Cerebellar cortex (tissue), 1 donor: ENCODE data around the gene RCOR1.
A peak's percentile ranks its signal among the peaks of the same experiment; 100 is the strongest.
"Not testable (repeated sequence)": the region's sequence is repeated elsewhere in the genome, so short reads cannot be mapped to it uniquely, and the experiment has no call there.

Experiments
- DNase-seq: peaks from one replicate; pipeline ENCODE4 v3.0.0-alpha.2; 2015; ENCODE audit warnings: low spot score

Gene RCOR1

GRCh38 chr14:102751088-102751487 lies 158.6 kb downstream of the RCOR1 start:
- no peak for DNase-seq

GRCh38 chr14:102752239-102752847 lies 159.9 kb downstream of the RCOR1 start:
- DNase-seq, result no peak

- no peak for DNase-seq
Measured at GRCh38 chr14:102754370-102755262, 162.2 kb downstream of the RCOR1 start.

GRCh38 chr14:102757646-102758045 lies 165.2 kb downstream of the RCOR1 start:
- no peak for DNase-seq

GRCh38 chr14:102758087-102758486 lies 165.6 kb downstream of the RCOR1 start:
- no peak for DNase-seq

- DNase-seq, result no peak
Measured at GRCh38 chr14:102759456-102760187, 167.2 kb downstream of the RCOR1 start.

GRCh38 chr14:102760496-102761193 lies 168.2 kb downstream of the RCOR1 start:
- DNase-seq, result no peak

- DNase-seq, result no peak
Measured at GRCh38 chr14:102761206-102761605, 168.8 kb downstream of the RCOR1 start.

- no peak for DNase-seq
Measured at GRCh38 chr14:102764220-102764671, 171.8 kb downstream of the RCOR1 start.

- DNase-seq, result not testable (repeated sequence)
Measured at GRCh38 chr14:102765770-102766169, 173.3 kb downstream of the RCOR1 start.

- DNase-seq, result no peak
Measured at GRCh38 chr14:102768223-102769048, 176.0 kb downstream of the RCOR1 start.

- no peak for DNase-seq
Measured at GRCh38 chr14:102769049-102769327, 176.5 kb downstream of the RCOR1 start.

- no peak for DNase-seq
Measured at GRCh38 chr14:102770147-102771123, 178.0 kb downstream of the RCOR1 start.

GRCh38 chr14:102771144-102771543 lies 178.7 kb downstream of the RCOR1 start:
- no peak for DNase-seq

- no peak for DNase-seq
Measured at GRCh38 chr14:102772781-102773570, 180.5 kb downstream of the RCOR1 start.

- peak; percentile 90 for DNase-seq
Measured at GRCh38 chr14:102774391-102775153, 182.1 kb downstream of the RCOR1 start.

- DNase-seq, result peak; percentile 65
Measured at GRCh38 chr14:102775855-102776760, 183.7 kb downstream of the RCOR1 start.
